Ishikawa (cell line): Measurements from ENCODE around the gene ARHGEF17.

Source experiments
- REST ChIP-seq: IDR thresholded peaks from 2 replicates; pipeline ENCODE4 v1.6.1; 2012; ENCODE audit warnings: low read depth, mild to moderate bottlenecking
- TAF1 ChIP-seq: IDR thresholded peaks from 2 replicates; pipeline ENCODE4 v1.6.1; 2012; ENCODE audit warnings: low read depth, mild to moderate bottlenecking

- no peak for TF ChIP-seq REST
- no peak for TF ChIP-seq TAF1
Measured at GRCh38 chr11:73294604-73295003, 13.5 kb upstream of the ARHGEF17 start.
